ENCODE results near the gene ATMIN. TPM values are rescaled to one million over a fixed set of nuclear protein-coding genes. Genes with fewer than 3 reads are reported as not detected.

The ATMIN gene
- total RNA-seq, 1 donor from 2014 or later, result 22.0 TPM

GRCh38 chr16:81006211-81006812 is 29.3 kb upstream of the ATMIN start:
- intact Hi-C loops (cut with micrococcal nuclease), result no loop called here
- TF ChIP-seq CTCF (IDR thresholded peaks at IDR 0.05; ENCODE audit: borderline replicate concordance), result no peak
- peak overlapping the region; percentile 94 for H3K4me3 ChIP-seq
- no peaks in the 10 kb centered on the region for H3K27me3 ChIP-seq (ENCODE audit: low read depth)
- H3K27ac ChIP-seq (replicated peaks), result peak overlapping the region; percentile 99
- peaks cover 46% of the 10 kb centered on the region for H3K4me1 ChIP-seq
- no peaks in the 10 kb centered on the region for H3K9me3 ChIP-seq (replicated peaks)
- DNase-seq, result peak; percentile 82
- H3K36me3 ChIP-seq, result no peaks in the 10 kb centered on the region

- Histone ChIP-seq H3K27ac (replicated peaks) (peak within 1 kb of the TSS; percentile 99), H3K9me3 (replicated peaks) (no peaks in the 10 kb centered on the region), H3K27me3 (ENCODE audit: low read depth) (no peaks in the 10 kb centered on the region), H3K4me3 (peak within 1 kb of the TSS; percentile 94), H3K36me3 (no peaks in the 10 kb centered on the region), H3K4me1 (peaks cover 46% of the 10 kb centered on the region)
- no peak for TF ChIP-seq CTCF (IDR thresholded peaks at IDR 0.05; ENCODE audit: borderline replicate concordance)
- DNase-seq, result peak; percentile 99
- intact Hi-C loops (cut with micrococcal nuclease), result no loop called here
Measured at GRCh38 chr16:81006813-81007695, 28.6 kb upstream of the ATMIN start, which contains the start of the genes CENPN and CMC2. Gene CENPN, plus strand, starts transcription at chr16:81007214. Its CDS starts 4,726 bp downstream, at chr16:81011940. Gene CMC2, minus strand, starts transcription at chr16:81006885. Its CDS starts 9,491 bp downstream, at chr16:80997394.

DNA sequence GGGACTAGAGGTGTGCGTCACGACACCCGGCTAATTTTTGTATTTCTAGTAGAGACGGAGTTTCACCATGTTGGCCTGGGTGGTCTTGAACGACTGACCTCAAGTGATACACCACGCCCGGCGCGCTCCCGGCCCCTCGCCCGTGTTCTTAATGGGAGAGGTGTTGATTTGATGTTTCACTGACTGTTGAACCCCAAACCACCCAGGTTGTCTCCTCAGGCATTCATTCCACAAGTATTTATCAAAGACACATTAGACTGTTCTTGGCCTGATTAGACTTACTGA is 27.2 kb upstream of the ATMIN start:
- TF ChIP-seq CTCF (IDR thresholded peaks at IDR 0.05; ENCODE audit: borderline replicate concordance), result no peak
- intact Hi-C loops (cut with micrococcal nuclease), result no loop called here
- DNase-seq, result no peak

GRCh38 chr16:81012974-81013373 is 22.7 kb upstream of the ATMIN start:
- Histone ChIP-seq H3K4me3 (no peak overlapping the region), H3K36me3 (peaks cover 40% of the 10 kb centered on the region), H3K4me1 (peaks cover 4% of the 10 kb centered on the region), H3K9me3 (replicated peaks) (no peaks in the 10 kb centered on the region), H3K27me3 (ENCODE audit: low read depth) (no peaks in the 10 kb centered on the region), H3K27ac (replicated peaks) (no peak overlapping the region)
- no peak for DNase-seq
- no peak for TF ChIP-seq CTCF (IDR thresholded peaks at IDR 0.05; ENCODE audit: borderline replicate concordance)
- intact Hi-C loops (cut with micrococcal nuclease), result no loop called here

More for the DNA sequence above, 27.2 kb upstream of the ATMIN start:
- peaks cover 11% of the 10 kb centered on the region for H3K36me3 ChIP-seq
- no peaks in the 10 kb centered on the region for H3K9me3 ChIP-seq (replicated peaks)
- no peak overlapping the region for H3K27ac ChIP-seq (replicated peaks)
- H3K4me1 ChIP-seq, result peaks cover 41% of the 10 kb centered on the region
- H3K27me3 ChIP-seq (ENCODE audit: low read depth), result no peaks in the 10 kb centered on the region
- H3K4me3 ChIP-seq, result no peak overlapping the region

DNA sequence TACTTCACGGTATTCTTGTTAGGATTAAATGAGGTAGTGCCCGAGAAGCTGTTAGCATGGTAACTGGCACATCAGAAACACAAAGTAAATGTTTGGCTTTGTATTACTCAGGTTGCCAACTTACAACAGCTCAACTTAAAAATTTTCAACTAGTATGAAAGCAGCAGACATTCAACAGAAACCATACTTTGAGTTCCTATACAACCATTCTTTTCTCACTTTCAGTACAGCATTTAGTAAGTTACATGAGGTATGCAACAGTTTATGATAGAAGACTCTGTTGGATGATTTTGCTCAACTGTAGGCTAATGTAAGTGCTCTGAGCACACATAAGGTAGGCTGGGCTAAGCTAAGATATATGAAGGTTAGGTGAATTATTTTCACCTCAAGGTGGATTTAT is 21.0 kb upstream of the ATMIN start:
- no peak overlapping the region for H3K27ac ChIP-seq (replicated peaks)
- TF ChIP-seq CTCF (IDR thresholded peaks at IDR 0.05; ENCODE audit: borderline replicate concordance), result no peak

More for the DNA sequence above, 21.0 kb upstream of the ATMIN start:
- no peak overlapping the region for H3K4me3 ChIP-seq
- H3K9me3 ChIP-seq (replicated peaks), result no peaks in the 10 kb centered on the region
- no peaks in the 10 kb centered on the region for H3K4me1 ChIP-seq
- H3K36me3 ChIP-seq, result peaks cover 56% of the 10 kb centered on the region
- intact Hi-C loops (cut with micrococcal nuclease), result no loop called here
- no peak for DNase-seq
- H3K27me3 ChIP-seq (ENCODE audit: low read depth), result no peaks in the 10 kb centered on the region

Measured in left ventricle myocardium inferior (tissue), 1 donor.